ENCODE measurements around the gene TFF3.
"Not testable (repeated sequence)": the region's sequence is repeated elsewhere in the genome, so short reads cannot be mapped to it uniquely, and the experiment has no call there.

TFF3 gene

GRCh38 chr21:42304556-42305454 is 10.4 kb downstream of the TFF3 start:
- no peak for DNase-seq (ENCODE audit: low spot score)

DNA sequence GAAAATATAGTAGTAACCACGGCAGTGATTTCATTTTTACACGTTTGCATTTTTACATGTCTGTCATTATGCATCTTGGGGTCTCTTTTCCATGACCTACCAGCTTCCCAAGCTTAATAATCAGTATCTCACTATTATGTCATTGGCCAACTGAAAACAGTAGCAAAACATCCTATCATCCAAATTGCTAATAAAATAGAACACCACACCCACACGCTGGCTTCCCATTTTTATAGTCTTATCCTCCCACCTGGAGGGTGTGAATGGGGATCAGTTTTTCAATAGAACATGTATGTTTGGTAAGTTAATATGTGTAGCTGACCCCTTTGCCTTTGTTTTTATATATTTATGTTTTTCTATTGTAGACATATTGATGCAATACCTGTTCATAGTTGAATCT is 11.8 kb downstream of the TFF3 start:
- no peak for DNase-seq (ENCODE audit: low spot score)

DNA sequence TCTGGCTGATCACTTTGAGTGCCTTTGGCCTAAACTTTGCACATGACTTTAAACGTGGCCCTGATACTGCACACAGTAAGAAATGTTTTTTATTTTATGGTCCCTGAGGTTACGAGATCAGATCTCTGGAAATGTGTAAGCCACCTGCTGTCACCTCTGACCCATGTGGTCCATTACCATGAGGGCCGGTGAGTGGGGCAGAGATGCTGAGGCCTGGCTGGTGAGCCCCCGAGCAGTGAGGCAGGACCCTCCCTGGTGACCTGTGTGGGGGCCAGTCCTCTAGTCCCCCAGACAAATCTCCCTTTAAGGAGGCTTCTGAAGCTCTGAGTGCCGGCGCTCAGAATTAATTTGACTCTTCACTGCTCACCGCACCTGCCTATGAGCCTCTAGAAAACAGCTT is 12.4 kb downstream of the TFF3 start:
- no peak for DNase-seq (ENCODE audit: low spot score)

DNA sequence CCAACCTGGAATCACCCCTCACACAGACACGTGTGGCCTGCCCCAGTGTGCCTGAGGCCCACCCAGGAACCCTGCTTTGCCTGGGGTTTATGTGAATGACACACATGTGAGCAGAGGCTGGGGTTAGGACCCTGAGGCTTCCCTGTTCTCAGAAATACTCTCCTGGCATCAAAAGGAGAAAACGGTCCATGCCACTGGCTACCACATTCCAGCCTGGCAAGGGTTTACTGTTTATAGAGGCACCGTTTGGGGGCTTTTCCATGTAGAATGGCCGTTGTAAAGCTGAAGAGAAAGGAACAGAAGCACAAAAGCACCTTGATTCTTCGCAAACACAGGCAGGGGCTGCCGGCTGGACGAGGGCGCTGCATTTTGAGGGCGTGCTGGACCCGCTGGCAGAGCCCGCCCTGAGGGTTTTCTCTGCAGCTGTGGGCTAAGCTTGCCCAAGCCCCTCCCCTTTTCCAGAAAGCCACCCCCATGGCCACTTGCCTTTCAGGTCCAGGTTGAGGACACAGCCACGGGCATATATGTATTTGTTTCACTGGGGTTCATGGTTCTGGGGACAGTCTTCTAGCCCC is 13.0 kb downstream of the TFF3 start:
- DNase-seq (ENCODE audit: low spot score) = no peak

- no peak for DNase-seq (ENCODE audit: low spot score)
Observed at GRCh38 chr21:42301371-42302075, 13.7 kb downstream of the TFF3 start.

GRCh38 chr21:42300956-42301355 is 14.3 kb downstream of the TFF3 start:
- DNase-seq (ENCODE audit: low spot score) = no peak

- DNase-seq (ENCODE audit: low spot score) = no peak
Observed at GRCh38 chr21:42300045-42300583, 15.1 kb downstream of the TFF3 start.

GRCh38 chr21:42299324-42300044 is 15.7 kb downstream of the TFF3 start:
- no peak for DNase-seq (ENCODE audit: low spot score)

DNA sequence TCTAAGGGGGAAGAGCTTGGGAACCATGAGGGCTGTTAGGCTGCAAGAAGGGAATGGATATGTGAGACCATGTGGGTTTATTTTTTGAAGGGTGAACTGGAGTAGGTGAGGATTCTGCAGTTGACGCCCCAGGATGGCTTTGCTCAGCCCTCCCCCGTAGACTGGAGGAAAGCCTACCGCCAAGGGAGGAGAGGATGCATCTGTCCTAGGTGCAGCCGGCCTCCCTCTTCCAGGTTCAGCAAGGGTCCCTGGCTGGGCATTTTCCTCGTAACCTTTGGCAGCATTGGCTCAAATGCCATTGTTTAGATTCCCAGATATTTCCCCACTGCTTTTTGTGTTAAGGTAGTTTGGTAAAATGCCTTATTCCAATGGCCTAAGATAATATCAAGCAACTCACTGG is 16.6 kb downstream of the TFF3 start:
- DNase-seq (ENCODE audit: low spot score) = no peak

DNA sequence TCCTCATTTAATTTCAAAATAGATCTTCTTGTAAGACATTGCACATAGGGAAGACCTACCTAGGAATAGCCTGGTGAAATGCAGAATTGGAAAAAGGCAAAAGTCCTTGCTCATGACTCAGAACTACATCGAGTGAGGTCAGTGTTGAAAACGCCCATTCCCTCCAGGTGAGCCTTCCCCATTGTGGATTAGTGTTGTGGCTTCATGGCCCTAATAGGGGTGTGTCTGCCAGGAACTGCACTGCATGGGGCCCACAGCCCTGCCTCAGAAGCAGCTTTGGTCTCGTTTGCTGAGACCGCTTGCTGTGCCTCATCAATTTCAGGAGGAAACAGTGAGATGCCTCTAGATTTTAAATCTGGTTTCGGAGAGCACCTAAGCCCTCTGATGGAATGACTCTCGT is 17.0 kb downstream of the TFF3 start:
- DNase-seq (ENCODE audit: low spot score) = no peak

GRCh38 chr21:42297377-42297776 is 17.8 kb downstream of the TFF3 start:
- DNase-seq (ENCODE audit: low spot score) = no peak

GRCh38 chr21:42296501-42296900 is 18.7 kb downstream of the TFF3 start:
- DNase-seq (ENCODE audit: low spot score) = no peak

DNA sequence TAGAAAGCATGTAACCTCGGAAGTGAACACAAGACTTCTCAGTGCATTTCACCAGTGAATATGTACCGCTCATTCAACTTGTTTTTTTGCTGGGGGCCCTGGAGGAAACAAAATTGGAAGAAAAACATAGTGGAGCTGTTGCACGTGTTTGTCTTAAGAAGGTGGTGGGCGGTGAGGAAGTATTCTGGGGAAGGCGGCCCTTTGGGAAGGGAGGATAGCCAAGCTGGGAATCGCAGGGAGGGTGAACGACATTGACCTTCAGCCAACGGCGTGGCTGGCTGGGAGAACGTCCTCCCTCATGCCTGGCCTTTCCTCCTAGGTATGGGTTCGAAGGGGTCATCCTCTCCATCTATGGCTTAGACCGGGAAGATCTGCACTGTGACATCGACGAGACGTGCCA is 19.4 kb downstream of the TFF3 start:
- no peak for DNase-seq (ENCODE audit: low spot score)

GRCh38 chr21:42294273-42294880 is 20.8 kb downstream of the TFF3 start:
- DNase-seq (ENCODE audit: low spot score) = no peak

- no peak for DNase-seq (ENCODE audit: low spot score)
Observed at GRCh38 chr21:42293649-42294272, 21.4 kb downstream of the TFF3 start.

GRCh38 chr21:42292563-42293142 is 22.6 kb downstream of the TFF3 start:
- not testable (repeated sequence) for DNase-seq (ENCODE audit: low spot score)

- no peak for DNase-seq (ENCODE audit: low spot score)
Observed at GRCh38 chr21:42291751-42292562, 23.3 kb downstream of the TFF3 start.

DNA sequence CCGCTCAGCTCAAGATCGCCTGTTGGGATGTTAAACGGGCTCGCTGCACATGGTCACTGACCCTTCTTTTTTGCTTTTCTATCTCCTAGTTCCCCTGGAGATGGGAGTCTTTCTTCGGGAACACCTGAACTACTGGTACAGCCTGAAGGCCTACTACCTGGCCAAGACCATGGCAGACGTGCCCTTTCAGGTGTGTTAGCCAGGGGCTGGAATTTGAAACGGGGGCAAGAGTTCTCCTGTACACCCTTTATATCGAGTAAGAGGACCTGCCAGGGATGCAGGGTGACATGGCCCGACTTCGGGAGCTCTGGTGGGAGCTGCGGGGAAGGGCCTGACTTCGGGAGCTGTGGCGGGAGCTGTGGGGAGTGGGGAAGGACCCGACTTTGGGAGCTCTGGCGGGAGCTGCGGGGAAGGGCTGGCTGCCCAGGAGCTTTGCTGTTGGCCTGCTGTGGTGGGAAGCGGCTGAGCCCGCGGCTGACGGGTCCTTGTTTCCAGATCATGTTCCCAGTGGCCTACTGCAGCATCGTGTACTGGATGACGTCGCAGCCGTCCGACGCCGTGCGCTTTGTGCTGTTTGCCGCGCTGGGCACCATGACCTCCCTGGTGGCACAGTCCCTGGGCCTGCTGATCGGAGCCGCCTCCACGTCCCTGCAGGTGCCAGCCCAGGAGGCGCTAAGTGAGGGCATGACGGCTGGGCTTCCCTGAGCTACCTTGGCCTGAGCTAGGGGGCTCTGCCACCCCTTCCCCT is 24.0 kb downstream of the TFF3 start:
- DNase-seq (ENCODE audit: low spot score) = no peak

DNA sequence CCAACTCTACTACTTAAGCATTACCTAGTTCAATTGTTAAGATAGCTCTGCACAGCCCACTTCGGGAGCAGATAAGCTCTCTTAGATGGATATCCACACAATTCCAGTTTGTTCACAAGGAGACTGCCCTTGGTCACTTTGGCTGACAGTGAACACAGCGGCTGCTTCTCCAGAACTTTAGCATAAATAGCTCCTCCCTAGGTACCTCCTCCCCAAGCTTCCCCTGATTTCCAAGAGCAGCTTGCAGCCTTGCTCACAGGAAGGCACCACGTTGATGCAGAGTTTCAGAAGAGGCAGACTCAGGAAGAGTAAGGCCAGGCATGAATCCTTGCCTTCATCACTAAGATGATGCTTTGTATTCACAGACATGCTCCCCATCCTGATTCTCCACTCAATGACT is 24.7 kb downstream of the TFF3 start:
- no peak for DNase-seq (ENCODE audit: low spot score)

All from HuH-7.5 (cell line).